A549 (cell line): ENCODE results near the gene TTLL9.

Source experiments
- CEBPB ChIP-seq, 2 experiments: fragments of >200 bp in 1 of 2; sonication (Bioruptor Twin) in 1 of 2; formaldehyde crosslinking in 1 of 2; IDR thresholded peaks; 2 replicates each; pipeline ENCODE4 v1.6.1; 2012 to 2016
- CTCF ChIP-seq: fragments of >200 bp; sonication (Bioruptor Twin); formaldehyde crosslinking; IDR thresholded peaks from 3 replicates; pipeline ENCODE4 v1.5.1; 2016
- ESRRA ChIP-seq: fragments of 150-350 bp; IDR thresholded peaks from 2 replicates; pipeline ENCODE4 v1.6.1; 2014; ENCODE audit warnings: mild to moderate bottlenecking, low read length, borderline replicate concordance
- NR3C1 ChIP-seq: fragments of >200 bp; sonication (Bioruptor Twin); formaldehyde crosslinking; IDR thresholded peaks from 3 replicates; pipeline ENCODE4 v1.6.1; 2017
- POLR2A ChIP-seq: IDR thresholded peaks from 2 replicates; pipeline ENCODE4 v1.6.1; 2012; ENCODE audit warnings: mild to moderate bottlenecking, low read length
- RAD21 ChIP-seq, 2 experiments: fragments of >200 bp in 1 of 2; sonication (Bioruptor Twin) in 1 of 2; formaldehyde crosslinking in 1 of 2; IDR thresholded peaks in 1 of 2; conservative IDR thresholded peaks in 1 of 2; 2 replicates in 1 of 2; 3 replicates in 1 of 2; pipeline ENCODE4 v1.6.1; 2012 to 2018; ENCODE audit warnings: inconsistent platforms in 1 of 2
- REST ChIP-seq: fragments of 200-600 bp; sonication (generic); IDR thresholded peaks from 2 replicates; pipeline ENCODE4 v1.6.1; 2016; ENCODE audit warnings: antibody characterized with exemption, mild to moderate bottlenecking, moderate library complexity
- SREBF2 ChIP-seq: fragments of 450-650 bp; IDR thresholded peaks from 2 replicates; pipeline ENCODE4 v1.6.1; 2014; ENCODE audit warnings: mild to moderate bottlenecking, moderate library complexity

DNA sequence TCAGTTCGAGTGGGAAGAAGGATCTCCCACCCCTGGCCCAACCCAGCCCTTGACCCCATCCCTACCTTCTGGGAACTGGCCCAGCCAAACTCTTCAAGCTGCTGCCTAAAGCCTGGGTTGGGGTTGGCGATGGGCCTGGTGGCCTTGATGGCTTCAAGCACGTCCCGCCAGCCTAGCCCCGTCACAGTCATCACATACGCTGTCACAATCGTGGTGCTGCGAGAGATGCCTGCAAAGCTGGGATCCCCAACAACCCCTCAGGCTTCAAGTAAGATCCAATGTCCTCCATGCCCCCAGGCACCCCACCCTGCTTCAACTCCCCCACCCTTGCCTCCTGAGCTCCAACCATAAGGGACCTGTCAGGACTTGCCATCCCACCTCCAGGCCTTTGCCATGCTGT lies 7.9 kb upstream of the TTLL9 start:
- TF ChIP-seq CTCF (no peak), ESRRA (no peak), RAD21 (conservative IDR thresholded peaks at IDR 0.05 in 1 of 2, IDR thresholded peaks at IDR 0.05 in 1 of 2) (no peak), POLR2A (no peak), CEBPB (IDR thresholded peaks at IDR 0.05) (no peak), NR3C1 (no peak), REST (no peak), SREBF2 (no peak)
